Loucy (cell line): ENCODE measurements around the gene LDLRAD4.

Source experiments
- H2AFZ ChIP-seq: fragments of 200-600 bp; sonication (generic); 2 replicates; pipeline ENCODE4 v1.6.0; 2016; ENCODE audit warnings: antibody characterized with exemption, mild to moderate bottlenecking, low read length, moderate library complexity
- H3F3A ChIP-seq: fragments of 200-600 bp; 2 replicates; pipeline ENCODE4 v1.6.0; 2016; ENCODE audit warnings: antibody characterized with exemption, low read depth, mild to moderate bottlenecking
- H3K27me3 ChIP-seq: fragments of 200-600 bp; sonication (generic); 2 replicates; pipeline ENCODE4 v1.6.1; 2014; ENCODE audit warnings: low read length, mild to moderate bottlenecking; ENCODE audit not compliant: insufficient read depth, poor library complexity, severe bottlenecking
- H3K36me3 ChIP-seq: fragments of 200-600 bp; sonication (generic); 2 replicates; pipeline ENCODE4 v1.6.1; 2016; ENCODE audit warnings: low read length; ENCODE audit not compliant: insufficient read depth
- H3K4me1 ChIP-seq: fragments of 200-600 bp; sonication (generic); 2 replicates; pipeline ENCODE4 v1.5.1; 2014; ENCODE audit warnings: low read length, mild to moderate bottlenecking; ENCODE audit not compliant: insufficient read depth, poor library complexity, severe bottlenecking
- H3K4me2 ChIP-seq: fragments of 200-600 bp; sonication (generic); 2 replicates; pipeline ENCODE4 v1.6.0; 2014; ENCODE audit warnings: antibody characterized with exemption, low read length, low read depth, mild to moderate bottlenecking; ENCODE audit not compliant: poor library complexity, severe bottlenecking
- H3K4me3 ChIP-seq: fragments of 200-600 bp; sonication (generic); 2 replicates; pipeline ENCODE4 v1.5.1; 2014; ENCODE audit warnings: low read length, mild to moderate bottlenecking, mixed read lengths; ENCODE audit not compliant: poor library complexity, severe bottlenecking
- H3K79me2 ChIP-seq: fragments of 200-600 bp; sonication (generic); 2 replicates; pipeline ENCODE4 v1.6.1; 2014; ENCODE audit warnings: low read length; ENCODE audit not compliant: insufficient read depth
- H3K9ac ChIP-seq: fragments of 200-600 bp; sonication (generic); 2 replicates; pipeline ENCODE4 v1.6.0; 2014; ENCODE audit warnings: mild to moderate bottlenecking, low read depth, low read length, moderate library complexity; ENCODE audit not compliant: poor library complexity, severe bottlenecking
- H3K9me2 ChIP-seq: fragments of 200-600 bp; sonication (generic); replicated peaks from 2 replicates; pipeline ENCODE4 v1.6.1; 2016; ENCODE audit warnings: low read depth, low read length, mixed read lengths
- H3K9me3 ChIP-seq: fragments of 200-600 bp; sonication (generic); 2 replicates; pipeline ENCODE4 v1.6.1; 2014; ENCODE audit warnings: mild to moderate bottlenecking, antibody characterized with exemption, low read length, low read depth; ENCODE audit not compliant: insufficient read depth
- H4K20me1 ChIP-seq: fragments of 200-600 bp; sonication (generic); 2 replicates; pipeline ENCODE4 v1.6.0; 2014; ENCODE audit warnings: antibody characterized with exemption, low read length, mild to moderate bottlenecking; ENCODE audit not compliant: insufficient read depth, poor library complexity, severe bottlenecking
- EZH2phosphoT487 ChIP-seq: fragments of 200-600 bp; IDR thresholded peaks from 2 replicates; pipeline ENCODE4 v1.6.1; 2018; ENCODE audit warnings: antibody characterized with exemption, mild to moderate bottlenecking, moderate library complexity, borderline replicate concordance
- TF ChIP-seq, protein P1 (sequence below): fragments of 200-600 bp; sonication (generic); conservative IDR thresholded peaks from 2 replicates; pipeline ENCODE4 v1.5.1; 2014; ENCODE audit warnings: mild to moderate bottlenecking, antibody characterized with exemption, low read length

Gene LDLRAD4

DNA sequence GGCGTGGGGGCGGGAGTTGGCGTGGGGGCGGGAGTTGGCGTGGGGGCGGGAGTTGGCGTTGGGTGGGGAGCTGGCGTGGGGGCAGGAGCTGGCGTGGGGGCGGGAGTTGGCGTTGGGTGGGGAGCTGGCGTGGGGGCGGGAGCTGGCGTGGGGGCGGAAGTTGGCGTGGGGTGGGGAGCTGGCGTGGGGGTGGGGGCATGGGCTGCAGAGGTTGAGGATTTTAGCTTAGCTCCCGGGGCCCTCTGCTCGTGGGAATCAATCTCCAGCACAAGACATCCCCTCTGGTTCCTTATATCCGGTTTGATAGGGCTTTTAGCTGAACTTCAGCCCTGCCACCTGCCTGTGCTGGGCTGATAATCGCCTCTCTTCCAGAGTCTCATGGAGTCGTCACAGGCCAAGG lies 177.0 kb downstream of the LDLRAD4 start:
- no peaks in the 10 kb centered on the region for H3K9me2 ChIP-seq
- no peak for TF ChIP-seq EZH2phosphoT487
- TF ChIP-seq, protein P1, sequence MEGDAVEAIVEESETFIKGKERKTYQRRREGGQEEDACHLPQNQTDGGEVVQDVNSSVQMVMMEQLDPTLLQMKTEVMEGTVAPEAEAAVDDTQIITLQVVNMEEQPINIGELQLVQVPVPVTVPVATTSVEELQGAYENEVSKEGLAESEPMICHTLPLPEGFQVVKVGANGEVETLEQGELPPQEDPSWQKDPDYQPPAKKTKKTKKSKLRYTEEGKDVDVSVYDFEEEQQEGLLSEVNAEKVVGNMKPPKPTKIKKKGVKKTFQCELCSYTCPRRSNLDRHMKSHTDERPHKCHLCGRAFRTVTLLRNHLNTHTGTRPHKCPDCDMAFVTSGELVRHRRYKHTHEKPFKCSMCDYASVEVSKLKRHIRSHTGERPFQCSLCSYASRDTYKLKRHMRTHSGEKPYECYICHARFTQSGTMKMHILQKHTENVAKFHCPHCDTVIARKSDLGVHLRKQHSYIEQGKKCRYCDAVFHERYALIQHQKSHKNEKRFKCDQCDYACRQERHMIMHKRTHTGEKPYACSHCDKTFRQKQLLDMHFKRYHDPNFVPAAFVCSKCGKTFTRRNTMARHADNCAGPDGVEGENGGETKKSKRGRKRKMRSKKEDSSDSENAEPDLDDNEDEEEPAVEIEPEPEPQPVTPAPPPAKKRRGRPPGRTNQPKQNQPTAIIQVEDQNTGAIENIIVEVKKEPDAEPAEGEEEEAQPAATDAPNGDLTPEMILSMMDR, result no peak
- peaks cover 15% of the 10 kb centered on the region for H3K4me1 ChIP-seq
- no peak overlapping the region for H3K4me2 ChIP-seq
- no peak overlapping the region for H2AFZ ChIP-seq
- 0 out of 2 replicates have a peak, but pooled peaks cover 2% of the 10 kb centered on the region for H3K36me3 ChIP-seq
- no peaks in the 10 kb centered on the region for H3K27me3 ChIP-seq
- no peaks in the 10 kb centered on the region for H3K79me2 ChIP-seq
- H3F3A ChIP-seq, result no peaks in the 10 kb centered on the region
- H4K20me1 ChIP-seq, result no peaks in the 10 kb centered on the region
- H3K9me3 ChIP-seq, result no peaks in the 10 kb centered on the region
- no peak overlapping the region for H3K9ac ChIP-seq
- no peak overlapping the region for H3K4me3 ChIP-seq

- Histone ChIP-seq H3K4me3 (no peak overlapping the region), H3K9me3 (no peaks in the 10 kb centered on the region), H3F3A (no peaks in the 10 kb centered on the region), H2AFZ (no peak overlapping the region), H3K4me2 (no peak overlapping the region), H4K20me1 (no peaks in the 10 kb centered on the region), H3K9ac (no peak overlapping the region), H3K4me1 (peaks cover 36% of the 10 kb centered on the region), H3K9me2 (no peaks in the 10 kb centered on the region), H3K36me3 (0 out of 2 replicates have a peak, but pooled peaks cover 2% of the 10 kb centered on the region), H3K79me2 (no peaks in the 10 kb centered on the region), H3K27me3 (no peaks in the 10 kb centered on the region)
- TF ChIP-seq EZH2phosphoT487, result no peak
- TF ChIP-seq, protein P1, result no peak
These were observed 179.1 kb downstream of the LDLRAD4 start for GRCh38 chr18:13397504-13398163.

DNA sequence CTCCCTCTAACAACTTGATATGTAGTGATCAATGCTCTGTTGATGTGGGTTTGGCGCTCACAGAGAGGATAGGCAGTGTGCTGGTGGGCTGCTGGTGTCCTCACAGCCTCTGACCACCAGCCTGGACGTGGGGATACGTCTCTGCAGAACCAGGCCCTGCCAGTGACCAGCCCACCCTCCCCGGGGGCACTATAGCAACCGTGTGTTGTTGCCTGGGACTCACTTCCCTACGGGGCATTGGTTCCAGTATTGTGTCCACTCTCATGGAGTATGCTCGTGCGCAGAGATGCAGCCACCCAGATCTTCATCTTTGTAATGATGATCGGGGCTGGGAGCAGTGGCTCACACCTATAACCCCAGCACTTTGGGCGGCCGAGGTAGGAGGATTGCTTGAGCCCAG lies 180.1 kb downstream of the LDLRAD4 start:
- no peaks in the 10 kb centered on the region for H3F3A ChIP-seq
- no peaks in the 10 kb centered on the region for H3K9me3 ChIP-seq
- no peak overlapping the region for H2AFZ ChIP-seq
- H3K4me2 ChIP-seq, result no peak overlapping the region
- no peak overlapping the region for H3K4me3 ChIP-seq
- H3K9ac ChIP-seq, result no peak overlapping the region
- no peaks in the 10 kb centered on the region for H3K9me2 ChIP-seq
- no peaks in the 10 kb centered on the region for H3K27me3 ChIP-seq
- H3K36me3 ChIP-seq, result 0 out of 2 replicates have a peak, but pooled peaks cover 2% of the 10 kb centered on the region
- TF ChIP-seq EZH2phosphoT487, result no peak
- TF ChIP-seq, protein P1, result no peak
- H3K4me1 ChIP-seq, result peaks cover 44% of the 10 kb centered on the region
- H4K20me1 ChIP-seq, result no peaks in the 10 kb centered on the region
- H3K79me2 ChIP-seq, result no peaks in the 10 kb centered on the region
